G401 (cell line): ENCODE results near the gene CCDC136. TPM values are rescaled to one million over a fixed set of nuclear protein-coding genes. Genes with fewer than 3 reads are reported as not detected.

ENCODE experiments used
- DNase-seq: peaks from one replicate; pipeline ENCODE4 v3.0.0-alpha.2; 2015; ENCODE audit warnings: low spot score
- in situ Hi-C: cut with HindIII; loops from 2 replicates; pipeline ENCODE4 v1.10.0; 2016; ENCODE audit warnings: low sequenced_read_pairs, mixed read lengths
- total RNA-seq: library from RNA; depleted of rRNA; stranded (reverse); fragments of >200 nt; shearing (Covaris generic); gene quantifications from 2 replicates; pipeline ENCODE4 v1.2.3, GENCODE V29; 2014

Gene CCDC136
- total RNA-seq, 1 experiment from 2014 or later: 15.2 TPM

GRCh38 chr7:128855559-128855958 is 63.8 kb downstream of the CCDC136 start:
- in situ Hi-C loops: no loop called here
- DNase-seq: no peak

DNA sequence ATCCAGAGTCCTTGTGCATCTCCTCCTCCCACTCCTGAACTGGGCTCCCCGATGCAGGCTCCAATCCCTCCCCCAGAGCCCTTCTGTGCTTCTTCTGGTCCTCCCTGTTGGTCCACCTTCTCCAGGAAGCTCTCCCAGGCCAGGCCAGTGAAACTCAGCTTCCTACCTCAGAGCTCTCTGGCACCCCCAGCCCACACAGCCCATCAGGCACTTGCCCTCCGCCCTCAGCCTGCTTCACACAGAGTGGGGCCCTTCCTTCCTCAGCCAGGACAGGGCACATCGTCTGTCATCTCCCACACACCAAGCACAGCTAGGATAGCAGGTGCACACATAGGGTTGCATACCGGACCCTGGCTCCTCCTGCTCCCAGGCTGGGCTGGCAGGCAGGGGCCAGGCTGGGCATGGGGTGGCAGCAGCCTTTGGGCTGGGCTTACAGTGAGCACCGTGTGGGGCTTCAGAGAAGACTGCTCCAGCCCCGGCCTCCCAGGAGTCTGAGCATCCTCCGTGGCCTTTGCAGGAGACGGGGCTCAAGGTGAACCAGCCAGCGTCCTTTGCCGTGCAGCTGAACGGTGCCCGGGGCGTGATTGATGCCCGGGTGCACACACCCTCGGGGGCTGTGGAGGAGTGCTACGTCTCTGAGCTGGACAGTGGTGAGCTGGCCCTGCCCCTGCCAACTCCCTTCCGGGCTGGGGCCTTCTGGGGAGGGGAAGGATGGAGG is 64.4 kb downstream of the CCDC136 start:
- no peak for DNase-seq
- in situ Hi-C loops: no loop called here

GRCh38 chr7:128858380-128859231 is 66.8 kb downstream of the CCDC136 start:
- no peak for DNase-seq
- in situ Hi-C loops: no loop called here

DNA sequence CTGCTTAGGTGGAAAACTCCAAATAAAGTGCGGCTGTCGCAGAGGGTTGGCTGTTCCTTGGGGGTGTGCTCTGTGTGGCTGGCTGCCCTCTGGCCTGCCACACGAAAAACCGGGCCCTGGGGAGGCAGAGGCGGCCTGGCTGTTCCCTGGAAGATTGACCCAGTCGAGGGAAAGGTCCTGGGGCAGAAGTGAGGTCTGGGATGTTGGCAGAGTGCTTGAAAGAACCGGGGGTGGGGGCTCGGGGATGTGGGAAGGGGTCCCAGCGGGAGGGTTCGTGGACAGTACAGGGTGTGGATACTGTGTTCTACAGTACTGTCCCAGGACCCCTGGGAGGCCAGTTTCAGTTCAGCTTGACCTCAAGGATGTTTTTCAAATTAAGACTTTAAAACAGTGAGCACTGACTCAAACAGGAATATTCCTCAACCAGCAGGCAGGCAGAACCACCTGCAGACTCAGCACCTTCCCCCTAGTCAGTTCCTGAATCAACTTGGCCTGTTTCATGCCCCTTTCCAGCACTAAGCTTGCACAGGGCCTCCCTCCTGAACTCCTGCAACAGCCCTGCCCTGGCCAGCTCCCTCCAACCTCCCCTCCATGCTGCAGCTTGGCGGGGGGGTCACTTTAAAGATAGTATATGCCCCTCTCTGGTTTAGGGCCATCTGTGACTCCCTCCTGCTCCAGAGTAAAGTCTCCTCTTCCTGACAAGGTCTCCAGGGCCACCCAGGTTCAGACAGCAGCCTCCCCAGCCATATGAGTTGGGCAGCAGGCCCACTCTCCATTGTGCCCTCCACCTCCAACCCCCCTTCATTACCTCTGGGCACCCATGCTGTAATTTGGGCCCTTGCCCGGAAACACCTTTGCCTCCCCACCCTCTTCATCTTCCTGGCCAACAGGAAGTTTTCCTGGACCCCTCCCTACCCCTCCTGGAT is 67.7 kb downstream of the CCDC136 start:
- DNase-seq: no peak
- in situ Hi-C loops: no loop called here

GRCh38 chr7:128860158-128861073 is 68.6 kb downstream of the CCDC136 start:
- in situ Hi-C loops: no loop called here
- peak; percentile 76 for DNase-seq

- in situ Hi-C loops: no loop called here
- DNase-seq: no peak
Observed at GRCh38 chr7:128861957-128862570, 70.3 kb downstream of the CCDC136 start.

DNA sequence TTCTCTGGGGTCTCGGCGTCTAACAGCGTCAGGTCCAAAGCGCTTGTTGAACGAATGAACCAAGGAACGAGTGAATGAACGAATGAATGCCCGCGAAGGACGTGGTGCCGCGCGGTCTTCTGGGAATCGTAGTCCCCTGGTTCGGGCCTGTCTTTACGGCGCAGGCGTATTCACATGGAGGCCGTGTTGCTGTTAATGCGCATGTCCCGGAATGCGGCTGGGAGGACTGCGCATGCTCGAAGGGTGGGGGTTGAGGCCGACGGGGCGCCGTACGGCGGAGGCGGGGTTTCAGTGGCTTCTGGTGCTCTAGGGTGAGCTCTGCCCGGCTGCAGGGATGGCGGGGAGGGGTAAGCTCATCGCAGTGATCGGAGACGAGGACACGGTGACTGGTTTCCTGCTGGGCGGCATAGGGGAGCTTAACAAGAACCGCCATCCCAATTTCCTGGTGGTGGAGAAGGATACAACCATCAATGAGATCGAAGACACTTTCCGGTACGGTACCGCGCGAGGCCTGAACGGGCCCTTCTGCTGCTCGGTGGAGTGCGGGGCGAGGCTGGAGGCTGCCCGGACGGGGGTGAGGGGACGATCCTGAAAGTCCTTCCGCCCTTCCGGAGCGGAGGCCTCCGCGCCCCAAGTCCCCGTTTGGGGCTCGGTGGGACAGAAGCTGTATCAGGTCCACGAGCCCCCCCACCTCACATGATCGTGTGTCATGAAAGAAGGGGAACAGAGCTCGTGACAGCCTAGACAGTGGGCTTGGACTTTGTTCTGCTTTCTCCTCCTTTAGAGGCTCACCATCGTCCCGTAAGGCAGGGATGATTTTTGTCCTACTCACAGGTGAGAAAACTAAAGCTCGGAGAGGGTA is 71.0 kb downstream of the CCDC136 start, which contains the start of gene ATP6V1F:
TSS of gene ATP6V1F (plus strand) at position 286 of the 862 bp plus-strand sequence. CDS start at position 335, 49 bp downstream.
- DNase-seq: peak; percentile 97

DNA sequence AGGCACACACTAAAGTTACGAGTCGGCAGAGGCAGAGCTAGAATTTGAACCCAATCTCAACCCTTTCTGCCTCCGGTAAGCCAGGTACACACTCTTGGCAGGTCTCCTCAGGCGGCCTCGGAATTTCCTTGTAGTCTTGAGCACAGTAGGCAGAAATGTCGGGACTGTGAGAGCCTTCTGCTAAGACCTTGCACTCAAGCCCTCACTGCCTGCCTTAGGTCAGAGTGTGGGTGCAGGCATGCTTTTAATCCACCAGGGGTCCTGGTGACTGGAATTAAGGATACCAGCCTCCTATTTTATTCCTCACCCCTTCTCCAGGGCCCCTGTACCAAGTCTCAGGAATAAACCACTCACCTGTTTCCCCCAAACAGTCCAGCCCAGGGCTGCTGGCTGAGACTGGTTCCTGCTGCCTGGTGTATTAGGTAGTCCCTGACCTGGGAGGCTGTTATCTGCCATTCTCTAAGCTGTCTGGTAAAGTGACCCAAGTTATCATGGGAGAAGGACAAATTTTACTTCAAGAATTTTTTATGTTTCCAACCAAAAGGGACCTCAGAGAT is 71.7 kb downstream of the CCDC136 start:
- DNase-seq: peak; percentile 68
- in situ Hi-C loops: no loop called here

More for the DNA sequence above, 71.0 kb downstream of the CCDC136 start, which contains the start of gene ATP6V1F:
- in situ Hi-C loops: no loop called here

GRCh38 chr7:128865303-128865702 is 73.5 kb downstream of the CCDC136 start:
- DNase-seq: no peak
- in situ Hi-C loops: no loop called here

- DNase-seq: no peak
- in situ Hi-C loops: no loop called here
Observed at GRCh38 chr7:128865996-128866877, 74.5 kb downstream of the CCDC136 start.

DNA sequence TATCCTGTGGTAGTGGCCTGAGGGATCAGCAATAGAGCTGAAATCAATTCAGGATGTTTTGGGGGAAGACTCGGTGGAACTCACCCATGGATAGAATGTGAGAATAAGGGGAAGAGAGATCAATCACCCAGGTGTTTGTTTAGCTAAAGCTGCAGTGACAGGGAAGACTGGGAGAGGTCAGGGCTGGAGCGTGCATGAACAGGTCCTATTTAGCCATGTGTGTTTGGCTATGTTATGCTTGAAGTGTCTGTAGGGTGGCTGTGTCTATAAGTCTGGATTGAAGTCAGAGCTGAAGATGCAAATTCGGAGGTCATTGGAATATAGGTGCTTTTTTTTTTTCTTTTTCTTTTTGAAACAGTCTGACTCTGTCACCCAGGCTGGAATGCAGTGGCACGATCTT is 75.5 kb downstream of the CCDC136 start:
- no peak for DNase-seq
- in situ Hi-C loops: no loop called here

DNA sequence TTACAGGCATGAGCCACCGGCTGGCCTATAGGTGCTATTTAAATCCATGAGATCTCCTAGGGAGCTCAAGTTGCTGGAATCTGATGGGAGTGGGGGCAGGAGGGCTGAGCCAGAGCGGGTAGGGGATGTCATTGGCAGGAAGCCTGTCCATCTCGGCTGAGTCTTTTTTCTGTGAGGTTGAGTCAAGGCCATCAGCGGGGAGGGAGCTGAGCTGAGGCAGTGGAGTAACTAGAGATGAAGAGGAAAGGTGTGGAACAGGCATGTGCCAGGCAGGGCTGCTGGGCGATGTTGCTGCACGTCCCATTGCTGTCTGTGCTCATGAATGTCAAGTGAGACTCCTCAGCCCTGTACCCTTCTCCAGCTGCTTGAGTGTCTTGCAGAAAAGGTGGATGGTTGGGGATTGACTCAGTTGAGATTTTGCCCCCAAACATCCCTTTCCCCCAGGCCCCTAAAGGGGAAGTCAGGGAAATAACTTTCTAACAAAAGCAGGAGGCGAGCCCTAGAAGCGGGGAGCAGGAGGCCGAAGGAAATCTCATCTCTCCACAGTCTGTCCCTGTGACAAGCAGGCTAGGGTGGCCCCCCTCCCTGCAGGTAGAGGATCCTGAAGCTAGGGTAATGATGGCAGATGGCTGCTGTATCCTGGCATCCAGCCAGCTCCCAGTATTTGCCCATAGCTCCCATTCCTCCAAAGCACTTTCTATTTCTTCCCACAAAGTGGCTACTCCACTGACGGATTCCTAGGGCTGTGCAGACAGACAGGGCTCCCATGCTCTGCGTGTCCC is 76.3 kb downstream of the CCDC136 start:
- peak; percentile 91 for DNase-seq
- in situ Hi-C loops: no loop called here

DNA sequence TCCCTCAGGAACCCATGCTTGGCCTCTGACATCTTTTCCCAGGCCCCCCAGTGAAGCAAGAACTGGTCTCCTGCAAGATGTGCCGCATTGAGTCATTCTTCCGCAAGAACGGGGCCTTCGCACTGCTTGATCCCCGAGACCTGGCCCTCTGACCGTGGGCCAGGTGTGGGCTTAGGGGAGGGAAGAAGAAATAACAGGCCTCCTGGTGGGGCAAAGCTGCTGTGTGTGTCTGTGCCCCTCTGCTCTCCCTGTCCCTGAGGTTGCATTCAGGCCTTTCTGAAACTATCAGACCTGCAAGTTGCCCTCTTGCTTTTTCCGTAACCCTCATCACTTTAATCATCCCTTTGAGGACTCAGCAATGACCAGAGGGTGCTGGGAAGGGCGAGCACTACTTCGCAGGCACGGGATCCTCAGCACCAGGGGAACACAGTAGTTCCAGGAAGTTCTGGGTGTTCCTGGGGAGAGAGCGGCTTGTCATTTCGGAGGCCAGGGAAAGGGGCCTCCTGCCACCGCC is 76.9 kb downstream of the CCDC136 start:
- in situ Hi-C loops: no loop called here

DNA sequence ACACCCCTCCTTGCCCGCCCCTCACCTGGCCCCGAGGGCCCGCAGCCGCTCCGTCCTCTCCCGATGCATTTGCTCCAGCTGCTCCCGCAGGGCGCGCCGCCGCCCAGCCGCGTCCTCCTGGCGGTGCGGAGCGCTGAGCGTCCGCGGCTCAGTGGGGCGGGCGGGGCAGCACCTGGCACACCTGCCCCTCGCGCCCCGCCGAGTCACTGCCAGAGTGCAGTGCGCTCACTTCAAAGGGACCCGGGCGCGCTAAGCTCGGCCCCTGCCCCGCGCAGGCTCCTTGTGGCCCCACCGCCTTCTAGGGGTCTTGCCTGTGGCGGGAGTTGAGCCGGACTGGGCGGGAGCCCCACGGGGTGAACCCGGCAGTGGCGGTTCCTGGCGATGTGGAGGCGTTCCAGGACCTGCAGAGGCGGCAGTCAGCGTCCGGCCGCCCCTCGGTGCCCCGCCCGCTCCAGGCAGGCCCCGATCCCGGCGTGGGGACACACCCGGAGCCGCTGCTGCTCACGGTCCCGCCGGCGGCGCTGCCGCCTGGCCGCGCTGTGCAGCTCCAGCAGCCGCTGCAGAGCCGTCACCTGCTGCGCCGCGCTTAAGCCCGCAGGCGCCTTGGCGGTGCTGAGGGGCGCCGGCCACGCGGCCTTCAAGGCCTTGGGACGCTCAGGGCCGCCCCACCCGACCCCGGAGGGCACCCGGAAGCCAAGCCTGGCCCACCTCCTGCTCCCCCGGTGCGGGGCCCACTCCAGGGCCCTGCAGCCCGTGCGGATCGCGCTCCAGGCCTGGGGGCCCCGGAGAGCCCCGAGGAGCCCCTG is 77.6 kb downstream of the CCDC136 start:
- in situ Hi-C loops: no loop called here
- DNase-seq: peak; percentile 60

More for the DNA sequence above, 76.9 kb downstream of the CCDC136 start:
- no peak for DNase-seq
